Raji (cell line): ENCODE results near the gene CRY1.

Experiments used
- POLR2A ChIP-seq: IDR thresholded peaks from 2 replicates; pipeline ENCODE4 v1.6.1; 2011; ENCODE audit warnings: low read depth, low read length, control low read depth; ENCODE audit not compliant: insufficient read depth

Gene CRY1

GRCh38 chr12:106997916-106998315, 95.4 kb downstream of the CRY1 start:
- TF ChIP-seq POLR2A = no peak

GRCh38 chr12:106994579-106995220, 98.6 kb downstream of the CRY1 start:
- no peak for TF ChIP-seq POLR2A

DNA sequence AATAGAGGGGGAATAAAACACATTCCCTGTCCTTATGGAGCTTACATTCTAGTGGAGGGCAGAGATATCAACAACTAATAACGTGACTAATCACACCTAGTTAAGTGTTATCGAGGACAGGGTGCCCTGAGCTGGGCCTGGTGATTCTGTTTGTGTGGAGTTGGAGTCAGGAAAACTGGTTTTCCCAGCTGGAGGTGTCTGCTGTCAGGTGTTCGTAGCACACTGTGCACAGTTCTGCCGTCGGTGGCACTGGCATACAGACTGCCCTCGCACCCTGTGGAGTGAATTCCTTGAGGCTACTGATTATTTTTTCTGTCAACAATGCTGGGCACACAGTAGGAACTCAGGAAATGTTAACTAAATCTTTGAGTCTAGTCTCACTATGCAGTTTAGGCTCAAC, 105.5 kb downstream of the CRY1 start:
- no peak for TF ChIP-seq POLR2A

DNA sequence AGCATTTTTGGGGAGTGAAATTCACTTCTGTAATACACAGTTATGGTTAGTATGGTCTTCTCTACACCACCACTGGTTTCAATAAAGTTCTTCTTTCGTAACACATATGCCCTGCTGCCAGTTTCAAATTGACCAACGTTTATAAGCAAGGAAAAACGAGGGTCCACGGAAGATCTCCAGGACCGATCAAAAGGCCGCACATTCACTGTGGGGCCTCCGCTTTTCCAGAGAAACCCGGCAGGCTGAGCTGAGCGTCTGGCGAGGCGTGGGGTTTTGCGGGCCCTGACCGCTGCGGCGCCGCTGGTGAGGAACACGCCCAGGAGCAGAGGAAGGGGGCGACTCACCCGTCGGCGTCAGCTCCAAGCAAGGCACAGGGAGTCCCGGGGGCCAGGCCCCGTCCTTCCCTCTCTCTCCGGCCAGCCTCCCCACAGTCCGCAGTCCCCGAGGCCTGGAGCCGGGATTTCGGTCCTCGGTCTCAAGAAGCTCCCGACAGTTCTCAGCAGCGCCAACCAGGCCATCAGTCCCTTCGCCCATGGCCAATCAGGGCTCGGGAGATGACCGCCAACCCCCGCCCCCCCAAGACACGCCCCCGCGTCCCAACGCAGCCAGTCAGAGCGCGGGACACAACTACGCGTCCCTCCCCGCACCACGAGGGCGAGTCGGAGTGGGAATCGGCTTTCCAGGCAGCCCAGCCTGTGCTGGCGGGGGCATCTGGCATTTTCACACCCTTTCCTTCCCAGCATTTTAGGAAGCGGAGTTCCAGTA, 106.5 kb downstream of the CRY1 start, which contains the start of gene MTERF2:
TSS of gene MTERF2 (minus strand) at position 522 of the 765 bp plus-strand sequence. CDS start 8,432 bp downstream, outside the sequence.
- no peak for TF ChIP-seq POLR2A

GRCh38 chr12:106986135-106986534, 107.2 kb downstream of the CRY1 start:
- TF ChIP-seq POLR2A = no peak

GRCh38 chr12:106985479-106985878, 107.9 kb downstream of the CRY1 start:
- no peak for TF ChIP-seq POLR2A

DNA sequence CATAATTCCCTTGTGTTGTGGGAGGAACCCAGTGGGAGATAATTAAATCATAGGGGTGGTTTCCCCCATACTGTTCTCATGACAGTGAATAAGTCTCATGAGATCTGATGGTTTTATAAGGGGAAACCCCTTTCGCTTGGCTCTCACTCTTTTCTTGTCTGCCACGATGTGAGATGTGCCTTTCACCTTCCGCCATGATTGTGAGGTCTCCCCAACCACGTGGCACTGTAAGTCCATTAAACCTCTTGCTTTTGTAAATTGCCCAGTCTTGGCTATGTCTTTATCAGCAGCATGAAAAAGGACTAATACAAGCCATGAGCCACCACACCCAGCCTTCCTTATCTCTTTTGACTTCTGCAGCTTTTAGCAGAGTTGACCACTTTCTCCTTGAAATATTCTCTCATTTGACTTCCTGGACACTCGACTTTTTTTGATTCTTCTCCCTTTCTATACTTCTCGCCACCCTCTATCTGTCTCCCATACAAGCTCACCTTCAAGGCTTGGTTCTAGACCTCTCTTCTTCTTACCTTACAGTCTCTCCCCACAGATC, 108.7 kb downstream of the CRY1 start:
- no peak for TF ChIP-seq POLR2A

- no peak for TF ChIP-seq POLR2A
Measured at GRCh38 chr12:106982229-106982628, 111.1 kb downstream of the CRY1 start.

- no peak for TF ChIP-seq POLR2A
Measured at GRCh38 chr12:106981788-106982187, 111.6 kb downstream of the CRY1 start.

- no peak for TF ChIP-seq POLR2A
Measured at GRCh38 chr12:106980944-106981343, 112.4 kb downstream of the CRY1 start.

GRCh38 chr12:106978035-106978800, 115.1 kb downstream of the CRY1 start:
- TF ChIP-seq POLR2A = no peak

DNA sequence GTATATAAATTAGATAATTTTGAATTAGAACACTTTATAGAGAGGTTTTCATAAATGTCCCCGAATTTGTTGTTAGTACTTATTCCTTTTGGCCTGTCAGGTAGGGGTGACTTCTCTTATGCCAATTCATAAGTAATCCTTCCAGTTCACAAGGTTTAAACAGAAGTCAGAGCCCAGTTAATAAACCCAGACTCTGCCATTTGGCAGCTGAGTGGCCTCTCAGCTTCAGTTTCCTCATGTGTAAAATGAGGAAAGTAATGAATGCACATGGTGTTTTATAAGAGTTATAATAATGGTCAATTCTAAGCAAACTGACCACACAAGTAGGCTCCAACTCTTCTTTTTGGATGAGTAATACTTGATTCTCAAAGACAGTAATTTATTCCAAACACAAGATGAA, 116.7 kb downstream of the CRY1 start:
- TF ChIP-seq POLR2A = no peak

- no peak for TF ChIP-seq POLR2A
Measured at GRCh38 chr12:106975993-106976658, 117.2 kb downstream of the CRY1 start.

GRCh38 chr12:106975098-106975497, 118.3 kb downstream of the CRY1 start:
- TF ChIP-seq POLR2A = no peak

DNA sequence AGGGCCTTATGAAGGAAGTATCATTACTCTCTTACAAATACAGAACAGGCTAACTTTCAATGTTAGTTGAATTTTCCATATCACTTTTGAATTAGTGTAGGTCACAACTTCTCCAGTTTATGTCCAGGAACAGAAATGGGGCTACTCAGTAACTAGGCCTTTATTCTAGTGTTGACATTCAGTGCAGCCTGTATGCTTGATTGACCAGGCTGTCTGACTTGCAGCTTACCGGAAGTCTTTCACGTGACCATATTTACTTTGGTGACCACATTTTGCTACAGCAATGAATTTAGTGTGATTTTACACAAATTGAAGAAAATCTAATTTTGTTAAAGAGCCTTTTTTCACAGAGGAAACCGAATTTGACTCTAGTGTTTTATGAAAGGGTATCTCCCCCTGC, 118.8 kb downstream of the CRY1 start:
- no peak for TF ChIP-seq POLR2A
